Right atrium auricular region (tissue), 2 donors: ENCODE measurements around the gene PCGF1. TPM values are rescaled to one million over a fixed set of nuclear protein-coding genes. Genes with fewer than 3 reads are reported as not detected.

Experiments
- DNase-seq: peaks from one replicate; pipeline ENCODE4 v3.0.0-alpha.2; 2019; ENCODE audit warnings: low spot score
- H3K27ac ChIP-seq, 2 donors: fragments of 200-600 bp; sonication (generic); 1 replicate in 1 of 2; 2 replicates in 1 of 2; pipeline ENCODE4 v1.5.1; 2016 to 2019
- H3K27me3 ChIP-seq, 2 donors: fragments of 200-600 bp; sonication (generic); one replicate each; pipeline versions ENCODE4 v1.5.1 to v1.6.0; 2017 to 2019
- H3K36me3 ChIP-seq: fragments of 200-600 bp; sonication (generic); one replicate; pipeline ENCODE4 v1.5.1; 2016
- H3K4me1 ChIP-seq, 2 donors: fragments of 200-600 bp; sonication (generic); one replicate each; pipeline versions ENCODE4 v1.5.1 to v1.6.0; 2017 to 2019
- H3K4me3 ChIP-seq, 2 donors: fragments of 200-600 bp; sonication (generic); 1 replicate in 1 of 2; 2 replicates in 1 of 2; pipeline ENCODE4 v1.5.1; 2017 to 2019; ENCODE audit warnings: mild to moderate bottlenecking in 1 of 2, moderate library complexity in 1 of 2
- H3K9me3 ChIP-seq, 2 donors: fragments of 200-600 bp; sonication (generic); one replicate each; pipeline ENCODE4 v1.5.1; 2019
- CTCF ChIP-seq, 2 donors: fragments of 200-600 bp; sonication (generic); IDR thresholded peaks; one replicate each; pipeline ENCODE4 v1.5.1; 2019; ENCODE audit warnings: antibody characterized with exemption in 2 of 2
- total RNA-seq, 2 donors: library from RNA; depleted of rRNA; stranded (reverse); fragments of >200 nt; gene quantifications; one replicate each; pipeline ENCODE4 v1.1.0, GENCODE V29; 2016

The PCGF1 gene
- total RNA-seq, 2 donors from 2014 or later: 15.2 to 19.0 TPM

GRCh38 chr2:74500578-74500946 is 6.9 kb downstream of the PCGF1 start:
- H3K4me3 ChIP-seq: no peak overlapping the region
- no peak for DNase-seq
- H3K9me3 ChIP-seq: no peaks in the 10 kb centered on the region
- TF ChIP-seq CTCF (IDR thresholded peaks at IDR 0.05): no peak
- no peak overlapping the region for H3K27ac ChIP-seq
- peaks cover 0 to 67% of the 10 kb centered on the region in 2 donors for H3K4me1 ChIP-seq
- peaks cover 18 to 21% of the 10 kb centered on the region in 2 donors for H3K27me3 ChIP-seq
- peaks cover 9% of the 10 kb centered on the region for H3K36me3 ChIP-seq

- Histone ChIP-seq H3K4me1 (peaks cover 0 to 62% of the 10 kb centered on the region in 2 donors), H3K4me3 (peak overlapping the region in 1 of 2 donors; percentile 51), H3K27ac (no peak overlapping the region), H3K36me3 (peaks cover 4% of the 10 kb centered on the region), H3K27me3 (peaks cover 18 to 21% of the 10 kb centered on the region in 2 donors), H3K9me3 (no peaks in the 10 kb centered on the region)
- DNase-seq: no peak
- TF ChIP-seq CTCF (IDR thresholded peaks at IDR 0.05): no peak
Measured at GRCh38 chr2:74499940-74500577, 7.4 kb downstream of the PCGF1 start.

- no peak for DNase-seq
- Histone ChIP-seq H3K27ac (no peak within 1 kb of the TSS), H3K27me3 (peaks cover 18 to 21% of the 10 kb centered on the region in 2 donors), H3K9me3 (no peaks in the 10 kb centered on the region), H3K4me3 (peak within 1 kb of the TSS; percentile 6 to 51), H3K36me3 (no peaks in the 10 kb centered on the region), H3K4me1 (peaks cover 0 to 56% of the 10 kb centered on the region in 2 donors)
- no peak for TF ChIP-seq CTCF (IDR thresholded peaks at IDR 0.05)
Measured at GRCh38 chr2:74499267-74499939, 8.1 kb downstream of the PCGF1 start, which contains the start of gene LBX2. Gene LBX2 (minus strand): TSS chr2:74499603. CDS start chr2:74499537, 66 bp downstream.

GRCh38 chr2:74498500-74499266 is 8.8 kb downstream of the PCGF1 start:
- no peak for DNase-seq
- H3K9me3 ChIP-seq: no peaks in the 10 kb centered on the region
- H3K27ac ChIP-seq: no peak overlapping the region
- no peak for TF ChIP-seq CTCF (IDR thresholded peaks at IDR 0.05)
- peaks cover 18 to 21% of the 10 kb centered on the region in 2 donors for H3K27me3 ChIP-seq
- H3K4me1 ChIP-seq: peaks cover 0 to 48% of the 10 kb centered on the region in 2 donors
- H3K4me3 ChIP-seq: peak overlapping the region; percentile 6 to 51
- peaks cover 1% of the 10 kb centered on the region for H3K36me3 ChIP-seq

GRCh38 chr2:74497777-74498499 is 9.6 kb downstream of the PCGF1 start:
- DNase-seq: no peak
- Histone ChIP-seq H3K27ac (no peak overlapping the region), H3K9me3 (no peaks in the 10 kb centered on the region), H3K4me1 (peaks cover 0 to 42% of the 10 kb centered on the region in 2 donors), H3K36me3 (peaks cover 9% of the 10 kb centered on the region), H3K4me3 (peak overlapping the region; percentile 9 to 51), H3K27me3 (peaks cover 18 to 21% of the 10 kb centered on the region in 2 donors)
- TF ChIP-seq CTCF (IDR thresholded peaks at IDR 0.05): no peak
